ENCODE results near the gene ROBO4. TPM values are rescaled to one million over a fixed set of nuclear protein-coding genes. Genes with fewer than 3 reads are reported as not detected.

Gene ROBO4
- polyA plus RNA-seq, 5 donors: 26.0 to 63.9 (median 42.5) TPM

- DNase-seq: peak; percentile 96
Measured at GRCh38 chr11:124875943-124876817, 21.5 kb downstream of the ROBO4 start.

- DNase-seq: no peak
Measured at GRCh38 chr11:124875401-124875800, 22.3 kb downstream of the ROBO4 start.

- no peak for DNase-seq
Measured at GRCh38 chr11:124874571-124875255, 23.0 kb downstream of the ROBO4 start.

GRCh38 chr11:124873951-124874350, 23.7 kb downstream of the ROBO4 start:
- DNase-seq: no peak

GRCh38 chr11:124872741-124873140, 24.9 kb downstream of the ROBO4 start:
- DNase-seq: no peak

DNA sequence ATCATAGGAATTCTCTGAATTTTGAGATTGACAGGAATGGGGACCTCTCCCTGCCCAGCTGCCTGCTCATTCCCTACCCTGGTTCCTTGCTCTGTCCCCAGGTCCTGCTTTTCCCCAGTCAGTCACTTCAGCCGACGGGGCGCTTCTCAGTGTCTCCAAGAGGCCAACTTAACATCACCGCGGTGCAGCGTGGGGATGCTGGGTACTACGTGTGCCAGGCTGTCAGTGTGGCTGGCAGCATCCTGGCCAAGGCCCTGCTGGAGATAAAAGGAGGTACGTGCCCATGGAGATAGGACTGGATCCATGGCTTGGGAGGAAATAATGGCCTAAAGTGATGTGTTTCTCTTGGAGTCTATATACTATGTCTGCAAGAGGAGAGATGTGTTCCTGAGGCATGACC, 25.4 kb downstream of the ROBO4 start:
- no peak for DNase-seq

DNA sequence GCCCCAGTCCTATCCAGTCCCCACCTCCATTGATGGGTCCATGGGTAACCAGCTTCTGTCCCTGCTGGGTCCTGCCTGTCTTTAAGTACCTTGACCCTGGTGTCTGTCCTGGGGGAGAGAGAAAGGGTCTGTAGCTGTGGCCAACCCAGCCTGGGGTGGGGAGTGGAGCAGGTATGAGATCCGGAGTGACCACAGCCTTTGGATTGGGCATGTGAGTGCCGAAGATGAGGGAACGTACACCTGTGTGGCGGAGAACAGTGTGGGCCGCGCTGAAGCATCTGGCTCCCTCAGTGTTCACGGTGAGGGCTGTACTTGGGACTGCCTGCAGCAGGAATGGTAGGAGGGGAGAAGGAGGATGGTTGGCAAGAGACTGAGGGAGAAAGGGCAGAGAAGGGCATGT, 27.2 kb downstream of the ROBO4 start:
- DNase-seq: no peak

- no peak for DNase-seq
Measured at GRCh38 chr11:124869856-124870387, 27.7 kb downstream of the ROBO4 start.

DNA sequence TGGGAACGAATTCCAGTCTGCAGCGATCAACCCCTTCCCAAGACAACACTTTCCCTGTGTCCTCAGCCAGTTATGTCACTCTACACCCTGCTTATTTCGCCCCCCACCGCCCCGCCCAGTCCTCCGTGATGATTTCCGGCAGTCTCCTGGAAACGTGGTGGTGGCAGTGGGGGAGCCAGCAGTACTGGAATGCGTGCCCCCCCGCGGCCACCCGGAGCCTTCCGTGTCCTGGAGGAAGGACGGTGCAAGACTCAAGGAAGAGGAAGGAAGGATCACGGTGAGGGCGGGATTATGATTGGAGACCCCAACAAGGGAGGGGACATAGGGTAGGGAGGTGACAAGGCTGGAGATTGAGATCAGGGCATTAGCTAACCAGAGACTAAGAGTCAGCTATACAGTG, 28.3 kb downstream of the ROBO4 start:
- no peak for DNase-seq

- no peak for DNase-seq
Measured at GRCh38 chr11:124868331-124869274, 29.1 kb downstream of the ROBO4 start.

- DNase-seq: no peak
Measured at GRCh38 chr11:124867700-124868099, 30.0 kb downstream of the ROBO4 start.

GRCh38 chr11:124865902-124866851, 31.5 kb downstream of the ROBO4 start:
- no peak for DNase-seq

GRCh38 chr11:124865181-124865901, 32.3 kb downstream of the ROBO4 start, which contains the start of gene ROBO3:
ROBO3 (plus strand) TSS chr11:124865432; CDS start chr11:124865578, 146 bp downstream.
- DNase-seq: no peak

GRCh38 chr11:124864892-124865180, 32.8 kb downstream of the ROBO4 start:
- no peak for DNase-seq

DNA sequence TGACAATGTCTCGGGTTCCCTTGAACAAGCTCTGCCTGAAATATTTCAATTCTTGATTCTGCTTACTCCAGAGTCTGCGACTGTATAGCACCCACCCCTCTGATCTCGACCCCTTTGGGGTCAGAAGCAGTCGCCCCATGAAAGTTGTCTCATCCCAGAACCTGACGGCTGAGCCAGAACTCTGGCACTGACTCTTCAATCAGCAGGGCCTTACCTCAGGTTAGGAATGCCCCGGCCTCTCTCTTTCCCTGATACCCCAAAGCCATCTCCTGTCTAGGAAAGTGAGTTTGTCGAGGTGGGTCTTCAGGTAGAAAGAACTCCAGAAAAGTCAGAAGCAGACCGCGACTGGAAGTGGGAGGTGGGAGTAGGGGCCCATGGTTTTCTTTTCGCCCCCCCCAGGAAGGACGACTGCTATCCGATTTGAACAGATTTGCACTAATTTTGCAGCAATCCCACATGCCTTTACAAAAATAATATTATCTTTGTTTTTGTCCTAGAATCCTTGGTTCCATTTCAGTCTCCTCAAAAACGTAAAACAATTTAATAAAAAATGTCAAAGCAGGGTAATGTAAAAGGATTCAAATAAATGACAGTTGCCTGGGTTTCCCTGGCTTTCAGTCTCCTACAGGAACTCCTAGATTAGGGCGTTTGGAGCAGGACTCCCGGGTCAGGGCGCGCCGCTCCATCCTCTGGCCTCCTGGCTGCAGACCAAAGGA, 33.3 kb downstream of the ROBO4 start:
- DNase-seq: no peak

DNA sequence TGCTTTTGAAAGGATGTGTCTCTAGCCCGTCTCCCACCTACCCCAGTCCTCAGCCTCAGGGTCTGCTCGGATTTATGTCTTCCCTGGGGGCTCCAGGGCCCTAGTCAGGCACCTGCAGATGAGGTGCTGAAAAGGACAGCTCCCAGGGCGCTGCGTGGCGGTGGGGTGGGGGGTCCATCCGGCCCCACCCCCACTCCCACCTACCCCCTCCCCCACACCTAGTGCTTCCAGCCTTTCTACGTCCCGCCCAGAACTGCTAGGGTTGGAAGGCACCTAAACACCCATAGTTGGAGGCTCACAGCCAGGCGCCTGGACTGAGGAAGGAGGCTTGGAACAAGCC, 33.9 kb downstream of the ROBO4 start:
- no peak for DNase-seq

- DNase-seq: no peak
Measured at GRCh38 chr11:124863137-124863825, 34.4 kb downstream of the ROBO4 start.

- DNase-seq: no peak
Measured at GRCh38 chr11:124861670-124862069, 36.0 kb downstream of the ROBO4 start.

DNA sequence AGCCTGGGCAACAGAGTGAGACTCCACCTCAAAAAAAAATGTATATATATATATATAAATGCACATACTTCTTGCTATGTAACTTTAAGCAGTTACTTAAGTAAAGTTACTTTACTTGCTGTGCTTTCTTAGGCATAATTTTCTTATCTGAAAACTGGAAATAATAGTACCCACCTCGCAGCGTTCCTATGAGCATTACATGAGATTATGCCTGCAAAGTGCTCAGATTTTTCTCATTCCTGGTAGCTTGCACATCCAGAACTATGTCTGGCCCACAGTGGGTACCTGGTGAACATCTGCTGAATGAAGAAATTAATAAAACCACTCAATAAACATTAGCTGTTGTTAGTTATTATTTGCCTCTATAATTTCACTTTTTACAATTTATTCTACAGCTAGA, 38.5 kb downstream of the ROBO4 start:
- DNase-seq: no peak
